Chondrocyte (in vitro differentiated cells): Measurements from ENCODE around the gene LTO1. TPM values are rescaled to one million over a fixed set of nuclear protein-coding genes. Genes with fewer than 3 reads are reported as not detected.

Experiments
- DNase-seq: peaks from one replicate; pipeline ENCODE4 v3.0.0; 2021; ENCODE audit warnings: mixed read lengths, low spot score
- H3K27ac Mint-ChIP-seq: one replicate; pipeline ENCODE4 v1.8.0; 2021; ENCODE audit warnings: mild to moderate bottlenecking, moderate library complexity, mixed read lengths; ENCODE audit not compliant: unreplicated experiment
- H3K27me3 Mint-ChIP-seq: 2 replicates; pipeline ENCODE4 v1.8.0; 2021; ENCODE audit warnings: low read depth, mixed read lengths
- H3K36me3 Mint-ChIP-seq: 2 replicates; pipeline ENCODE4 v1.8.0; 2021; ENCODE audit warnings: low read depth, mixed read lengths
- H3K4me1 Mint-ChIP-seq: 2 replicates; pipeline ENCODE4 v1.8.0; 2021; ENCODE audit warnings: low read depth, mild to moderate bottlenecking, mixed read lengths
- H3K4me3 Mint-ChIP-seq: one replicate; pipeline ENCODE4 v1.8.0; 2021; ENCODE audit warnings: mild to moderate bottlenecking, moderate library complexity, mixed read lengths; ENCODE audit not compliant: unreplicated experiment
- H3K9me3 Mint-ChIP-seq: 2 replicates; pipeline ENCODE4 v1.8.0; 2021; ENCODE audit warnings: low read depth, mixed read lengths
- CTCF ChIP-seq: fragments of 200-600 bp; sonication (generic); IDR thresholded peaks from 2 replicates; pipeline ENCODE4 v1.5.0; 2021; ENCODE audit warnings: antibody characterized with exemption, mild to moderate bottlenecking, moderate library complexity
- total RNA-seq: library from RNA; stranded (reverse); gene quantifications from 3 replicates; pipeline ENCODE4 v1.2.1, GENCODE V29; 2021

Gene LTO1
- total RNA-seq, 1 donor from 2014 or later = 16.2 TPM

- no peak for TF ChIP-seq CTCF
- Mint-ChIP-seq H3K9me3 (no peaks in the 10 kb centered on the region), H3K27me3 (no peaks in the 10 kb centered on the region), H3K27ac (no peak overlapping the region), H3K4me3 (no peak overlapping the region), H3K4me1 (peaks cover 9% of the 10 kb centered on the region), H3K36me3 (peaks cover 11% of the 10 kb centered on the region)
- no peak for DNase-seq
These were observed 8.2 kb downstream of the LTO1 start for GRCh38 chr11:69666752-69667536.

GRCh38 chr11:69666261-69666660, 8.9 kb downstream of the LTO1 start:
- H3K27ac Mint-ChIP-seq = no peak overlapping the region
- DNase-seq = no peak
- H3K27me3 Mint-ChIP-seq = no peaks in the 10 kb centered on the region
- no peaks in the 10 kb centered on the region for H3K9me3 Mint-ChIP-seq
- TF ChIP-seq CTCF = no peak
- peaks cover 11% of the 10 kb centered on the region for H3K36me3 Mint-ChIP-seq
- no peak overlapping the region for H3K4me3 Mint-ChIP-seq
- H3K4me1 Mint-ChIP-seq = peaks cover 9% of the 10 kb centered on the region

GRCh38 chr11:69665669-69666068, 9.5 kb downstream of the LTO1 start:
- peaks cover 9% of the 10 kb centered on the region for H3K4me1 Mint-ChIP-seq
- peaks cover 12% of the 10 kb centered on the region for H3K36me3 Mint-ChIP-seq
- no peak for DNase-seq
- no peaks in the 10 kb centered on the region for H3K9me3 Mint-ChIP-seq
- H3K4me3 Mint-ChIP-seq = no peak overlapping the region
- no peak overlapping the region for H3K27ac Mint-ChIP-seq
- H3K27me3 Mint-ChIP-seq = no peaks in the 10 kb centered on the region
- no peak for TF ChIP-seq CTCF

GRCh38 chr11:69664901-69665300, 10.3 kb downstream of the LTO1 start:
- Mint-ChIP-seq H3K27ac (no peak overlapping the region), H3K4me1 (peaks cover under 1% of the 10 kb centered on the region), H3K27me3 (no peaks in the 10 kb centered on the region), H3K36me3 (peaks cover 10% of the 10 kb centered on the region), H3K4me3 (no peak overlapping the region), H3K9me3 (no peaks in the 10 kb centered on the region)
- no peak for DNase-seq
- TF ChIP-seq CTCF = no peak

GRCh38 chr11:69664103-69664775, 10.9 kb downstream of the LTO1 start:
- H3K4me3 Mint-ChIP-seq = no peak overlapping the region
- no peak for TF ChIP-seq CTCF
- no peaks in the 10 kb centered on the region for H3K9me3 Mint-ChIP-seq
- H3K4me1 Mint-ChIP-seq = no peaks in the 10 kb centered on the region
- H3K36me3 Mint-ChIP-seq = peaks cover 9% of the 10 kb centered on the region
- H3K27ac Mint-ChIP-seq = no peak overlapping the region
- no peaks in the 10 kb centered on the region for H3K27me3 Mint-ChIP-seq
- peak; percentile 47 for DNase-seq
